Osteoblast (primary cell): Measurements from ENCODE around the gene SLC49A3. TPM values are rescaled to one million over a fixed set of nuclear protein-coding genes. Genes with fewer than 3 reads are reported as not detected.
"Not testable (repeated sequence)": the region's sequence is repeated elsewhere in the genome, so short reads cannot be mapped to it uniquely, and the experiment has no call there.

Experiments used
- DNase-seq: peaks from one replicate; pipeline ENCODE4 v3.0.0; 2011; ENCODE audit warnings: low spot score, mixed read lengths; ENCODE audit not compliant: insufficient read length; ENCODE audit errors: missing footprints
- H2AFZ ChIP-seq: 2 replicates; pipeline ENCODE4 v1.6.0; 2011; ENCODE audit warnings: mild to moderate bottlenecking, low read length
- H3K27ac ChIP-seq: 2 replicates; pipeline ENCODE4 v1.5.1; 2011; ENCODE audit warnings: mild to moderate bottlenecking, low read depth, low read length, moderate library complexity
- H3K27me3 ChIP-seq: 2 replicates; pipeline ENCODE4 v1.6.0; 2012; ENCODE audit warnings: mild to moderate bottlenecking, control low read depth, inconsistent platforms, low read length, moderate library complexity; ENCODE audit not compliant: insufficient read depth
- H3K36me3 ChIP-seq: 2 replicates; pipeline ENCODE4 v1.5.1; 2011; ENCODE audit warnings: mild to moderate bottlenecking, low read length, control low read depth, moderate library complexity; ENCODE audit not compliant: insufficient read depth
- H3K4me1 ChIP-seq: 2 replicates; pipeline ENCODE4 v1.5.1; 2011; ENCODE audit warnings: mild to moderate bottlenecking, low read length, control low read depth, moderate library complexity; ENCODE audit not compliant: insufficient read depth
- H3K4me2 ChIP-seq: 2 replicates; pipeline ENCODE4 v1.6.0; 2011; ENCODE audit warnings: mild to moderate bottlenecking, low read length; ENCODE audit not compliant: insufficient read depth
- H3K4me3 ChIP-seq: fragments of 200-600 bp; sonication (generic); 3 replicates; pipeline ENCODE4 v1.5.1; 2012; ENCODE audit warnings: mild to moderate bottlenecking, low read length, inconsistent platforms; ENCODE audit not compliant: insufficient read depth
- H3K79me2 ChIP-seq: 2 replicates; pipeline ENCODE4 v1.6.0; 2012; ENCODE audit warnings: mild to moderate bottlenecking, low read length, control low read depth, inconsistent platforms; ENCODE audit not compliant: insufficient read depth
- H3K9me3 ChIP-seq: 2 replicates; pipeline ENCODE4 v1.5.1; 2011; ENCODE audit warnings: low read depth, low read length, control low read depth
- H4K20me1 ChIP-seq: 2 replicates; pipeline ENCODE4 v1.6.0; 2012; ENCODE audit warnings: mild to moderate bottlenecking, low read length, control low read depth; ENCODE audit not compliant: insufficient read depth
- total RNA-seq: library from RNA; depleted of rRNA; stranded (reverse); fragments of >200 nt; gene quantifications from 2 replicates; pipeline ENCODE4 v1.2.3, GENCODE V29; 2012
- TF ChIP-seq, protein P1 (sequence below): IDR thresholded peaks from 2 replicates; pipeline ENCODE4 v1.5.1; 2011; ENCODE audit warnings: mild to moderate bottlenecking, low read depth, low read length, moderate library complexity; ENCODE audit errors: extremely low read depth

The SLC49A3 gene
- total RNA-seq, 1 donor, result 11.6 TPM

GRCh38 chr4:674172-675035 is 14.5 kb downstream of the SLC49A3 start, which contains the start of the genes ATP5ME and MYL5:
Gene ATP5ME (minus strand): TSS chr4:674276. CDS start chr4:674247, 29 bp downstream.
Gene MYL5 (plus strand): TSS chr4:674542. CDS start chr4:678027, 3,485 bp downstream.
- H3K4me2 ChIP-seq, result peak within 1 kb of the TSS; percentile 94
- no peaks in the 10 kb centered on the region for H3K9me3 ChIP-seq
- peaks cover 5% of the 10 kb centered on the region for H4K20me1 ChIP-seq
- peak; percentile 100 for DNase-seq
- H2AFZ ChIP-seq, result peak within 1 kb of the TSS; percentile 85
- peaks cover 24% of the 10 kb centered on the region for H3K79me2 ChIP-seq
- peak within 1 kb of the TSS; percentile 98 for H3K4me3 ChIP-seq
- peaks cover 14% of the 10 kb centered on the region for H3K4me1 ChIP-seq
- no peaks in the 10 kb centered on the region for H3K27me3 ChIP-seq
- TF ChIP-seq, protein P1, sequence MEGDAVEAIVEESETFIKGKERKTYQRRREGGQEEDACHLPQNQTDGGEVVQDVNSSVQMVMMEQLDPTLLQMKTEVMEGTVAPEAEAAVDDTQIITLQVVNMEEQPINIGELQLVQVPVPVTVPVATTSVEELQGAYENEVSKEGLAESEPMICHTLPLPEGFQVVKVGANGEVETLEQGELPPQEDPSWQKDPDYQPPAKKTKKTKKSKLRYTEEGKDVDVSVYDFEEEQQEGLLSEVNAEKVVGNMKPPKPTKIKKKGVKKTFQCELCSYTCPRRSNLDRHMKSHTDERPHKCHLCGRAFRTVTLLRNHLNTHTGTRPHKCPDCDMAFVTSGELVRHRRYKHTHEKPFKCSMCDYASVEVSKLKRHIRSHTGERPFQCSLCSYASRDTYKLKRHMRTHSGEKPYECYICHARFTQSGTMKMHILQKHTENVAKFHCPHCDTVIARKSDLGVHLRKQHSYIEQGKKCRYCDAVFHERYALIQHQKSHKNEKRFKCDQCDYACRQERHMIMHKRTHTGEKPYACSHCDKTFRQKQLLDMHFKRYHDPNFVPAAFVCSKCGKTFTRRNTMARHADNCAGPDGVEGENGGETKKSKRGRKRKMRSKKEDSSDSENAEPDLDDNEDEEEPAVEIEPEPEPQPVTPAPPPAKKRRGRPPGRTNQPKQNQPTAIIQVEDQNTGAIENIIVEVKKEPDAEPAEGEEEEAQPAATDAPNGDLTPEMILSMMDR, result peak; percentile 90
- H3K27ac ChIP-seq, result peak within 1 kb of the TSS; percentile 90
- H3K36me3 ChIP-seq, result peaks cover 14% of the 10 kb centered on the region

GRCh38 chr4:673349-674091 is 15.4 kb downstream of the SLC49A3 start:
- Histone ChIP-seq H3K36me3 (peaks cover 14% of the 10 kb centered on the region), H3K9me3 (no peaks in the 10 kb centered on the region), H3K27ac (peak overlapping the region; percentile 46), H4K20me1 (peaks cover 5% of the 10 kb centered on the region), H2AFZ (peak overlapping the region; percentile 85), H3K4me3 (peak overlapping the region; percentile 98), H3K27me3 (no peaks in the 10 kb centered on the region), H3K79me2 (peaks cover 24% of the 10 kb centered on the region), H3K4me2 (peak overlapping the region; percentile 94), H3K4me1 (peaks cover 14% of the 10 kb centered on the region)
- TF ChIP-seq, protein P1, result no peak
- DNase-seq, result peak; percentile 98

- DNase-seq, result no peak
- Histone ChIP-seq H4K20me1 (no peaks in the 10 kb centered on the region), H3K4me1 (peaks cover 14% of the 10 kb centered on the region), H3K36me3 (peaks cover 14% of the 10 kb centered on the region), H3K79me2 (peaks cover 24% of the 10 kb centered on the region), H2AFZ (no peak overlapping the region), H3K27me3 (no peaks in the 10 kb centered on the region), H3K4me3 (no peak overlapping the region), H3K9me3 (no peaks in the 10 kb centered on the region), H3K4me2 (no peak overlapping the region), H3K27ac (no peak overlapping the region)
- TF ChIP-seq, protein P1, result no peak
Measured at GRCh38 chr4:671769-672168, 17.2 kb downstream of the SLC49A3 start.

DNA sequence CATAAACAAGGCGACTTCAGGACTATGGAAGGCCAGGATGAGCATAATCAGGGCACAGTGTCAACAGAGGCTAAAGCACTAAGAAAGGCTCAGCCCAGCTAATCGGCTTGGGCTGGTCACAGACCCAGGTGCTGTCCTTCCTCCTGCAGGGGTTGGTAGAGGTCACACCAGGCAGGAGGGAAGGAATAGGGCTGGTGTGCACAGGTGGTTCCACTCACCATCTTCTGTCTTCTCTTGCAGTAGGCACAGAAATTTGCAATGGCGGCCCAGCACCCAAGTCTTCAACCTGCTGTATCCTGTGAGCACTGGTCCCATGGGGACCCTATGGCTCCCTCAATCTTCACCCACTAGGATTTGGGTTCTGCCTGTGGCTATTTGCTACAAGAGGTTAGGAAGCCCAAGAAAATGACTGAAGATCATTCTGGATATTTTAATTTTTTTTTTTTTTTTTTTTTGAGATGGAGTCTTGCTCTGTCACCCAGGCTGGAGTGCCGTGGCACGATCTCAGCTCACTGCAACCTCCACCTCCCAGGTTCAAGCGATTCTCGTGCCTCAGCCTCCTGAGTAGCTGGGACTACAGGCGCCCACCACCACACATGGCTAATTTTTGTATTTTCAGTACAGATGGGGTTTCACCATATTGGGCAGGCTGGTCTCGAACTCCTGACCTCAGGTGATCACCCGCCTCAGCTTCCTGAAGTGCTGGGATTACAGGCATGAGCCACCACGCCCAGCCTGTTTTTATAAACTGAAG is 19.0 kb downstream of the SLC49A3 start:
- H3K4me3 ChIP-seq, H4K20me1 ChIP-seq, H3K4me1 ChIP-seq, H3K27ac ChIP-seq, DNase-seq, H3K9me3 ChIP-seq, H2AFZ ChIP-seq, H3K4me2 ChIP-seq, H3K27me3 ChIP-seq: not testable (repeated sequence)
- Histone ChIP-seq H3K36me3 (peaks cover 14% of the 10 kb centered on the region), H3K79me2 (peaks cover 14% of the 10 kb centered on the region)

DNA sequence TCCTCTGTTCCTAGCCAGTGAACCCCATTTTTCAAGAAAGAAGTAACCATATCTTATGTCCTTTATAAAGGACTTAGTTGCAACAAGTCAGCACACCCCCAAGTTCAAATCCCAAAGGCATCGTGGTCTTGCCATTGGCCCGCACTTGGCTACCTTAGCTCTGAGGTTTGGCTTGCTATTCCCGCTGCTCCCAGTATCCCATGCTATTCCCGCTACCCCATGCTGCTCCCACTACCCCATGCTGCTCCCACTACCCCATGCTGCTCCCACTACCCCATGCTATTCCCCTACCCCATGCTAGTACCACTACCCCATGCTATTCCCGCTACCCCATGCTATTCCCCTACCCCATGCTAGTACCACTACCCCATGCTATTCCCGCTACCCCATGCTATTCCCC is 20.7 kb downstream of the SLC49A3 start:
- not testable (repeated sequence) for DNase-seq, H3K4me1 ChIP-seq, H2AFZ ChIP-seq, H3K79me2 ChIP-seq, H3K9me3 ChIP-seq, H4K20me1 ChIP-seq, H3K27ac ChIP-seq, H3K27me3 ChIP-seq, H3K4me2 ChIP-seq, H3K4me3 ChIP-seq
- H3K36me3 ChIP-seq, result peaks cover 14% of the 10 kb centered on the region
